Testis (tissue), 3 donors: ENCODE results near the gene LGI2. TPM values are rescaled to one million over a fixed set of nuclear protein-coding genes. Genes with fewer than 3 reads are reported as not detected.

Experiments
- DNase-seq: peaks from one replicate; pipeline ENCODE4 v3.0.0-alpha.2; 2019
- H3K27ac ChIP-seq, 2 donors: fragments of 200-600 bp; sonication (generic); one replicate each; pipeline ENCODE4 v1.5.1; 2019
- H3K27me3 ChIP-seq: fragments of 200-600 bp; sonication (generic); one replicate; pipeline ENCODE4 v1.5.1; 2019
- H3K36me3 ChIP-seq: fragments of 200-600 bp; sonication (generic); one replicate; pipeline ENCODE4 v1.5.1; 2017; ENCODE audit warnings: low read depth; ENCODE audit errors: missing control alignments
- H3K4me1 ChIP-seq: fragments of 200-600 bp; sonication (generic); one replicate; pipeline ENCODE4 v1.5.1; 2019
- H3K4me3 ChIP-seq, 2 donors: fragments of 200-600 bp; sonication (generic); one replicate each; pipeline ENCODE4 v1.5.1; 2017 to 2019
- H3K9me3 ChIP-seq: fragments of 200-600 bp; sonication (generic); one replicate; pipeline ENCODE4 v1.5.1; 2017
- POLR2A ChIP-seq: fragments of 450-650 bp; IDR thresholded peaks from one replicate; pipeline ENCODE4 v1.6.1; 2017; ENCODE audit warnings: antibody characterized with exemption, mild to moderate bottlenecking, moderate library complexity
- WGBS, 2 donors: methylation state at CpG; one replicate each; pipeline ENCODE4 v1.1.5; 2018; 5-methylcytosine and 5-hydroxymethylcytosine counted together
- intact Hi-C: fragments of 100-400 bp; cut with DNase I; formaldehyde crosslinking; loops from one replicate; pipeline ENCODE4 v1.15.1; 2023; ENCODE audit warnings: low total_unique reads
- polyA plus RNA-seq: library from polyadenylated mRNA; stranded (reverse); fragments of 350-450 nt; fragmentation: Illumina TruSeq; extraction: RNeasy Lipid Tissue Mini Kit (QIAGEN cat#74804); gene quantifications from one replicate; pipeline ENCODE4 v1.2.3, GENCODE V29; 2014; ENCODE audit warnings: low read depth, low replicate concordance; ENCODE audit not compliant: insufficient read depth
- total RNA-seq, 2 donors: library from RNA; depleted of rRNA; stranded (reverse); fragments of >200 nt; gene quantifications; one replicate each; pipeline ENCODE4 v1.2.3, GENCODE V29; 2016
- TF ChIP-seq, protein P1 (sequence below), 3 experiments: fragments of 450-650 bp in 2 of 3; fragments of 200-600 bp in 1 of 3; sonication (generic) in 1 of 3; IDR thresholded peaks; one replicate each; pipeline ENCODE4 v1.5.1; 2016 to 2019; ENCODE audit warnings: antibody characterized with exemption in 3 of 3, mild to moderate bottlenecking in 2 of 3, moderate library complexity in 1 of 3

LGI2 gene
- total and polyA plus RNA-seq, 3 donors from 2014 or later = 0.74 to 3.4 (median 0.87) TPM

- Histone ChIP-seq H3K4me1 (no peaks in the 10 kb centered on the region), H3K36me3 (no peaks in the 10 kb centered on the region), H3K27ac (no peak overlapping the region), H3K27me3 (no peaks in the 10 kb centered on the region), H3K4me3 (no peak overlapping the region), H3K9me3 (no peaks in the 10 kb centered on the region)
- 48 to 54% methylated on average over 9 of the region's 9 CpGs for WGBS, 2 donors
- DNase-seq = peak; percentile 34
- no peak for TF ChIP-seq POLR2A
- TF ChIP-seq, protein P1, sequence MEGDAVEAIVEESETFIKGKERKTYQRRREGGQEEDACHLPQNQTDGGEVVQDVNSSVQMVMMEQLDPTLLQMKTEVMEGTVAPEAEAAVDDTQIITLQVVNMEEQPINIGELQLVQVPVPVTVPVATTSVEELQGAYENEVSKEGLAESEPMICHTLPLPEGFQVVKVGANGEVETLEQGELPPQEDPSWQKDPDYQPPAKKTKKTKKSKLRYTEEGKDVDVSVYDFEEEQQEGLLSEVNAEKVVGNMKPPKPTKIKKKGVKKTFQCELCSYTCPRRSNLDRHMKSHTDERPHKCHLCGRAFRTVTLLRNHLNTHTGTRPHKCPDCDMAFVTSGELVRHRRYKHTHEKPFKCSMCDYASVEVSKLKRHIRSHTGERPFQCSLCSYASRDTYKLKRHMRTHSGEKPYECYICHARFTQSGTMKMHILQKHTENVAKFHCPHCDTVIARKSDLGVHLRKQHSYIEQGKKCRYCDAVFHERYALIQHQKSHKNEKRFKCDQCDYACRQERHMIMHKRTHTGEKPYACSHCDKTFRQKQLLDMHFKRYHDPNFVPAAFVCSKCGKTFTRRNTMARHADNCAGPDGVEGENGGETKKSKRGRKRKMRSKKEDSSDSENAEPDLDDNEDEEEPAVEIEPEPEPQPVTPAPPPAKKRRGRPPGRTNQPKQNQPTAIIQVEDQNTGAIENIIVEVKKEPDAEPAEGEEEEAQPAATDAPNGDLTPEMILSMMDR (IDR thresholded peaks at IDR 0.05) = no peak
- intact Hi-C loops = no loop called here
These were observed 16.7 kb downstream of the LGI2 start for GRCh38 chr4:25013756-25014661.

DNA sequence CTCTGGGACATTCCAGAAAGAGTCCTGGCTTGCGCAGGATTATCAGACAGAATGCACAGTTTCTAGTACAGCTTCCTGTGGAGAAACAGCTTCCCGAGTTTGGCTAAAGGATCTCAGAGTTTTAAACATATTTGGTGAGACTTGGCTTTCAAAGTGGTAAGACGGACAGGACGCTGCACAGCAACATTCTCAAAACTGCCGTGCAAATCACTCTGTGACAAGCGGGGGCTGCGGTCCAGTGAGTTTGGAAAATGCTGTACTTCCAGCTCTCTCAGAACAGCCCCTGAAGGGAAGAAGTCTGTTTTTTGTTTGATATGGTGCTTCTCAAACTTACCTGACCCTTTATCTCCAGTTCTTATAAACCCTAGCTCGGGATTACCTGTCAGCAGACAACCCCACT lies 18.1 kb downstream of the LGI2 start:
- 88 to 90% methylated on average over 8 of the region's 8 CpGs for WGBS, 2 donors
- Histone ChIP-seq H3K27ac (no peak overlapping the region), H3K36me3 (no peaks in the 10 kb centered on the region), H3K27me3 (no peaks in the 10 kb centered on the region), H3K4me3 (no peak overlapping the region), H3K4me1 (no peaks in the 10 kb centered on the region), H3K9me3 (no peaks in the 10 kb centered on the region)
- intact Hi-C loops = no loop called here
- no peak for DNase-seq
- TF ChIP-seq, protein P1 (IDR thresholded peaks at IDR 0.05) = no peak
- TF ChIP-seq POLR2A = no peak

DNA sequence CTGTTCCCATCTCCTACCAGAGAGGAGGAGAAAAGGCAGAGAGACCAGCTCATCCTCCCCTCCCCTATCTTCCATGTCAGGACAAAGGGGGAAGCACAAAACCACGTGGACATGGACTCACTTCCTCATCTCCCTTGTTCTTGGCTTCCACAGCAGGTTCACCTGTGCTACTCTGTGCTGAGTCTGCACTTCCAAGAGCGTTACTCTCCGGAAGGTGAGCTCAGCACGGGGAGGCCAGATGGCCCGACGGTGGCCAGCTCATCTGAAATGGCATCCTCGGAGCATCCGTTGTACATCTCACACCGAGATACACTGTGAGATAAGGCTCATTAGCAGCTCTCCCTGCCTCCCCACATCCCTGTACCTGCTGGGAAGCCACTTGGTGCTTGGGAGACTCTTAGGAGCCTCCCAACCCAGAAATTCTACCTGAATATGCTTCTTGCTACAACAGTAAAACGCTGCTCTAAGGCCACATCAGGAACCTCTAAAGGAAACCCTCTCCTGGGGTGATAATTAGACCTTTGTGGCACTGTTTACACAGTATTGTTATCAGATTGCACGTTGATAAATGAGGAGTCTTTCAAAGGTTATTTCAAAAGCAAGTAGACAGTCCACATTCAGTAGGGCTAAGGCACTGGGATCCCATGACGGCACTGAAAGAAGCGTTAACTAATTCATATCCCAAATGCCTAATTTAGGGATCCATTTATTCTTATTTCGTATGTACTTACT lies 19.4 kb downstream of the LGI2 start:
- Histone ChIP-seq H3K27ac (no peak overlapping the region), H3K27me3 (no peaks in the 10 kb centered on the region), H3K9me3 (no peaks in the 10 kb centered on the region), H3K36me3 (no peaks in the 10 kb centered on the region), H3K4me3 (no peak overlapping the region), H3K4me1 (no peaks in the 10 kb centered on the region)
- intact Hi-C loops = no loop called here
- TF ChIP-seq, protein P1 (IDR thresholded peaks at IDR 0.05) = no peak
- TF ChIP-seq POLR2A = no peak
- WGBS, 2 donors = 81 to 87% methylated on average over 14 of the region's 14 CpGs
- no peak for DNase-seq

DNA sequence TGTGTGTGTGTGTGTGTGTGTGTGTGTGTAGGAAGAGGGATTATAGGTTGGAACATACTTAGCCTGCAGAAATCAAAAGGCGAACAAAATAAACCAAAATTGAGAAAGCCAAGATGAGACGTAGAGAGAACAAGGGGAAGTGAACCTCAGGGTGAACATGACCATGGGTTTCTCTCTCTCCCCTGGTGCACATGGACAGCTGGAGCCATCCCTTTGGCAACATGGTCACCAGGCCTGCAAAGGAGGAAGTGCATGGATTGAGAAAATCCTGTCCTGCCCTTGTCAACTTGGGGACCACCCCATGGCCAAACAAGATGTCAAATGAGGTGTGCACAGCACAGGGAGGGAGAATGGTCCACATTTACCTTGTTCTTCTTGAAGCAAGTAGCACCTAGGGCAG lies 23.1 kb downstream of the LGI2 start:
- 87 to 90% methylated on average over 2 of the region's 2 CpGs for WGBS, 2 donors
- no peak overlapping the region for H3K27ac ChIP-seq
- intact Hi-C loops = no loop called here
- DNase-seq = no peak
- no peaks in the 10 kb centered on the region for H3K27me3 ChIP-seq
- no peaks in the 10 kb centered on the region for H3K36me3 ChIP-seq
- TF ChIP-seq, protein P1 (IDR thresholded peaks at IDR 0.05) = no peak
- TF ChIP-seq POLR2A = no peak
- H3K4me3 ChIP-seq = no peak overlapping the region
- H3K9me3 ChIP-seq = no peaks in the 10 kb centered on the region
- H3K4me1 ChIP-seq = no peaks in the 10 kb centered on the region
